SH-SY5Y (cell line): Measurements from ENCODE around the gene MYMK.

ENCODE experiments used
- GATA2 ChIP-seq: IDR thresholded peaks from 2 replicates; pipeline ENCODE4 v1.6.1; 2011; ENCODE audit warnings: mild to moderate bottlenecking, low read depth, low read length
- GATA3 ChIP-seq: IDR thresholded peaks from 2 replicates; pipeline ENCODE4 v1.6.1; 2011; ENCODE audit warnings: low read depth, mild to moderate bottlenecking, low read length, moderate library complexity

- TF ChIP-seq GATA2 (no peak), GATA3 (no peak)
Observed at GRCh38 chr9:133524679-133525228, at the start of gene MYMK.
